ENCODE data around the gene PTCH2.

The PTCH2 gene

GRCh38 chr1:44802306-44803061 lies 40.6 kb downstream of the PTCH2 start:
- peak overlapping the region; percentile 32 for H3K14ac ChIP-seq (ENCODE audit: low read length)
- H2BK5ac ChIP-seq (ENCODE audit: low read length): peak overlapping the region; percentile 88
- peak overlapping the region; percentile 8 for H3K4ac ChIP-seq (ENCODE audit: low read length)
- peak overlapping the region; percentile 46 for H3K23ac ChIP-seq (ENCODE audit: low read depth, low read length, poor library complexity)
- H3K9ac ChIP-seq (ENCODE audit: low read depth, low read length, poor library complexity): peak overlapping the region; percentile 73
- no peak overlapping the region for H2AFZ ChIP-seq (ENCODE audit: low read length)
- H3K79me1 ChIP-seq (ENCODE audit: low read depth, low read length): peaks cover 6% of the 10 kb centered on the region
- peak overlapping the region; percentile 47 for H3K4me2 ChIP-seq (ENCODE audit: insufficient read depth, low read length, poor library complexity, severe bottlenecking)
- H2BK12ac ChIP-seq (ENCODE audit: low read length): peak overlapping the region; percentile 76
- H3K9me3 ChIP-seq (replicated peaks in 1 of 2; ENCODE audit: control insufficient read depth in 2 of 2, insufficient read depth in 1 of 2, low read depth in 1 of 2, low read length in 2 of 2): no peaks in the 10 kb centered on the region
- peak overlapping the region; percentile 95 for H3K18ac ChIP-seq (ENCODE audit: low read length)
- H3K27ac ChIP-seq (replicated peaks; ENCODE audit: low read length): peak overlapping the region; percentile 81
- H3K27me3 ChIP-seq (ENCODE audit: control insufficient read depth in 3 of 3, insufficient read depth in 3 of 3, low read depth in 1 of 3, low read length in 3 of 3): no peaks in the 10 kb centered on the region
- H2BK120ac ChIP-seq (ENCODE audit: low read depth, low read length): peak overlapping the region; percentile 83
- peak; percentile 84 for DNase-seq (ENCODE audit: low spot score)
- no peak overlapping the region for H4K91ac ChIP-seq (ENCODE audit: low read depth, low read length, poor library complexity)
- H4K8ac ChIP-seq (ENCODE audit: low read depth, low read length): no peak overlapping the region
- H3K4me1 ChIP-seq (ENCODE audit: control insufficient read depth in 2 of 2, insufficient read depth in 1 of 2, low read depth in 1 of 2, low read length in 2 of 2): peaks cover 30 to 32% of the 10 kb centered on the region in 2 donors
- peak overlapping the region; percentile 100 for H2AK5ac ChIP-seq (ENCODE audit: low read depth, low read length)
- H3K4me3 ChIP-seq (ENCODE audit: low read length in 2 of 2): peak overlapping the region in 1 of 2 donors; percentile 30
- WGBS, 2 donors (ENCODE audit: extremely low coverage in 2 of 2, insufficient read length in 2 of 2, insufficient replicate concordance in 1 of 2): no CpG with 5 or more reads among the region's 13 CpGs
- peaks cover 22 to 41% of the 10 kb centered on the region in 2 donors for H3K36me3 ChIP-seq (replicated peaks in 1 of 2; ENCODE audit: control insufficient read depth in 2 of 2, insufficient read depth in 2 of 2, low read length in 2 of 2)
- H2BK15ac ChIP-seq (ENCODE audit: low read length): peak overlapping the region; percentile 92

- Histone ChIP-seq H2BK15ac (ENCODE audit: low read length) (peak overlapping the region; percentile 77), H3K4me2 (ENCODE audit: insufficient read depth, low read length, poor library complexity, severe bottlenecking) (peak overlapping the region; percentile 52), H2BK12ac (ENCODE audit: low read length) (no peak overlapping the region), H3K14ac (ENCODE audit: low read length) (peak overlapping the region; percentile 49), H3K18ac (ENCODE audit: low read length) (peak overlapping the region; percentile 87), H3K23ac (ENCODE audit: low read depth, low read length, poor library complexity) (no peak overlapping the region), H2BK120ac (ENCODE audit: low read depth, low read length) (no peak overlapping the region), H4K8ac (ENCODE audit: low read depth, low read length) (no peak overlapping the region), H3K4ac (ENCODE audit: low read length) (no peak overlapping the region), H2AK5ac (ENCODE audit: low read depth, low read length) (peak overlapping the region; percentile 61), H3K36me3 (replicated peaks in 1 of 2; ENCODE audit: control insufficient read depth in 2 of 2, insufficient read depth in 2 of 2, low read length in 2 of 2) (peaks cover 22 to 40% of the 10 kb centered on the region in 2 donors), H2BK5ac (ENCODE audit: low read length) (peak overlapping the region; percentile 40), H3K27ac (replicated peaks; ENCODE audit: low read length) (peak overlapping the region; percentile 37), H3K9ac (ENCODE audit: low read depth, low read length, poor library complexity) (peak overlapping the region; percentile 73), H3K79me1 (ENCODE audit: low read depth, low read length) (peaks cover 6% of the 10 kb centered on the region), H2AFZ (ENCODE audit: low read length) (no peak overlapping the region), H3K4me1 (ENCODE audit: control insufficient read depth in 2 of 2, insufficient read depth in 1 of 2, low read depth in 1 of 2, low read length in 2 of 2) (peaks cover 25 to 26% of the 10 kb centered on the region in 2 donors), H4K91ac (ENCODE audit: low read depth, low read length, poor library complexity) (no peak overlapping the region), H3K4me3 (ENCODE audit: low read length in 2 of 2) (peak overlapping the region; percentile 21 to 30), H3K9me3 (replicated peaks in 1 of 2; ENCODE audit: control insufficient read depth in 2 of 2, insufficient read depth in 1 of 2, low read depth in 1 of 2, low read length in 2 of 2) (no peaks in the 10 kb centered on the region), H3K27me3 (ENCODE audit: control insufficient read depth in 3 of 3, insufficient read depth in 3 of 3, low read depth in 1 of 3, low read length in 3 of 3) (no peaks in the 10 kb centered on the region)
- DNase-seq (ENCODE audit: low spot score): no peak
- no CpG with 5 or more reads among the region's 13 CpGs for WGBS, 2 donors (ENCODE audit: extremely low coverage in 2 of 2, insufficient read length in 2 of 2, insufficient replicate concordance in 1 of 2)
Measured at GRCh38 chr1:44801491-44802305, 41.4 kb downstream of the PTCH2 start.

GRCh38 chr1:44799770-44800584 lies 43.1 kb downstream of the PTCH2 start, which contains the start of gene PLK3:
PLK3 (plus strand) TSS chr1:44800377; CDS start chr1:44800464, 87 bp downstream.
- Histone ChIP-seq H2BK5ac (ENCODE audit: low read length) (peak within 1 kb of the TSS; percentile 90), H3K9me3 (replicated peaks in 1 of 2; ENCODE audit: control insufficient read depth in 2 of 2, insufficient read depth in 1 of 2, low read depth in 1 of 2, low read length in 2 of 2) (no peaks in the 10 kb centered on the region), H3K4ac (ENCODE audit: low read length) (no peak within 1 kb of the TSS), H2BK120ac (ENCODE audit: low read depth, low read length) (no peak within 1 kb of the TSS), H4K8ac (ENCODE audit: low read depth, low read length) (no peak within 1 kb of the TSS), H3K18ac (ENCODE audit: low read length) (peak within 1 kb of the TSS; percentile 96), H2AK5ac (ENCODE audit: low read depth, low read length) (peak within 1 kb of the TSS; percentile 89), H3K27ac (replicated peaks; ENCODE audit: low read length) (peak within 1 kb of the TSS; percentile 91), H2BK12ac (ENCODE audit: low read length) (peak within 1 kb of the TSS; percentile 33), H4K91ac (ENCODE audit: low read depth, low read length, poor library complexity) (no peak within 1 kb of the TSS), H3K4me3 (ENCODE audit: low read length in 2 of 2) (peak within 1 kb of the TSS; percentile 66 to 87), H3K4me2 (ENCODE audit: insufficient read depth, low read length, poor library complexity, severe bottlenecking) (peak within 1 kb of the TSS; percentile 99), H3K4me1 (ENCODE audit: control insufficient read depth in 2 of 2, insufficient read depth in 1 of 2, low read depth in 1 of 2, low read length in 2 of 2) (peaks cover 22 to 23% of the 10 kb centered on the region in 2 donors), H3K14ac (ENCODE audit: low read length) (peak within 1 kb of the TSS; percentile 90), H3K36me3 (replicated peaks in 1 of 2; ENCODE audit: control insufficient read depth in 2 of 2, insufficient read depth in 2 of 2, low read length in 2 of 2) (peaks cover 15 to 23% of the 10 kb centered on the region in 2 donors), H3K9ac (ENCODE audit: low read depth, low read length, poor library complexity) (peak within 1 kb of the TSS; percentile 91), H2AFZ (ENCODE audit: low read length) (peak within 1 kb of the TSS; percentile 87), H2BK15ac (ENCODE audit: low read length) (peak within 1 kb of the TSS; percentile 84), H3K27me3 (ENCODE audit: control insufficient read depth in 3 of 3, insufficient read depth in 3 of 3, low read depth in 1 of 3, low read length in 3 of 3) (no peaks in the 10 kb centered on the region), H3K79me1 (ENCODE audit: low read depth, low read length) (peaks cover 6% of the 10 kb centered on the region), H3K23ac (ENCODE audit: low read depth, low read length, poor library complexity) (peak within 1 kb of the TSS; percentile 70)
- WGBS, 2 donors (ENCODE audit: extremely low coverage in 2 of 2, insufficient read length in 2 of 2, insufficient replicate concordance in 1 of 2): no CpG with 5 or more reads among the region's 79 CpGs
- DNase-seq (ENCODE audit: low spot score): peak; percentile 96
